HAP-1 (cell line): Measurements from ENCODE around the gene LITAFD.
"Not testable (repeated sequence)": the region's sequence is repeated elsewhere in the genome, so short reads cannot be mapped to it uniquely, and the experiment has no call there.

Source experiments
- DNase-seq, 2 experiments: peaks; one replicate each; pipeline ENCODE4 v3.0.0-alpha.2; 2016 to 2020; ENCODE audit warnings: low spot score in 2 of 2
- H3K27me3 ChIP-seq: fragments of 250-450 bp; sonication (Bioruptor Pico); 2 replicates; pipeline ENCODE4 v1.5.1; 2020; ENCODE audit warnings: low read depth, mild to moderate bottlenecking, moderate library complexity
- H3K36me3 ChIP-seq: fragments of 250-450 bp; sonication (Bioruptor Pico); replicated peaks from 2 replicates; pipeline ENCODE4 v1.5.1; 2020; ENCODE audit warnings: mild to moderate bottlenecking
- H3K4me1 ChIP-seq: fragments of 250-450 bp; sonication (Bioruptor Pico); 2 replicates; pipeline ENCODE4 v1.5.1; 2020; ENCODE audit warnings: mild to moderate bottlenecking
- H3K4me3 ChIP-seq: fragments of 250-450 bp; sonication (Bioruptor Pico); 2 replicates; pipeline ENCODE4 v1.5.1; 2020; ENCODE audit warnings: mild to moderate bottlenecking, moderate library complexity
- H3K9me3 ChIP-seq: fragments of 250-450 bp; sonication (Bioruptor Pico); 2 replicates; pipeline ENCODE4 v1.5.1; 2020; ENCODE audit warnings: mild to moderate bottlenecking, moderate library complexity
- in situ Hi-C: fragments of 300-500 bp; cut with MboI; formaldehyde crosslinking; loops from 3 replicates; pipeline ENCODE4 v1.14.3; 2020; ENCODE audit warnings: low sequenced_read_pairs, inconsistent platforms, mixed read lengths

Gene LITAFD

DNA sequence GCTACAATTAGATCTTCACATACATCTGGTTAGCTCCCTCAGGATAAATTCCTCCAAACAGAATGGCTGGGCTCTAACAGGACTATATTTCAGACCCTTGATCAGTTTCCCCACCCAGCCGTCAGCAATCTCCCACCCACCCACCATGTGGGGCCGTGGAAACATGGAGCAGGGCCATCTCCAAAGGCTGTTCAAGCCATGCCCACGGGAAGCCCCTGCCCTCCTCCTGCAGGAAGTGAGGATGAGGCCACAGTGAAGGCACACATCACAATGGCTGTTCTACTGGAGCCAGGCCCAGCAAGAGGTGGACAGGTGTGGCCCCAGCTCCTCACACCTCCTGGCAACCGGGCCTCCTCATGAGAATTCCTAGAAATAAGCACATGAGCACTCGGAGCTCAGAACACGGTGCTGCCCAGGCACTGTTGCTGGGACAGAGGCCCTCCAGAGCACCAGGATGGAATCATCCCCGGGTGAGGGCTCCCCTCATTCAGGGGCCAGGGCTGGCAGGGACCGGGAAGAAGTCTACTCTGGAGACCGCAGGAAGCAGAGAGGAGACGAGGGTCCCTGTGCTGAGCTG, at the start of gene LITAFD:
LITAFD (plus strand) TSS at position 311 of the 577 bp plus-strand sequence. CDS start 2,005 bp downstream, outside the sequence.
- Histone ChIP-seq H3K36me3 (no peaks in the 10 kb centered on the region; the same call in 1 of the 2 replicates), H3K9me3 (no peaks in the 10 kb centered on the region), H3K4me3 (no peak within 1 kb of the TSS), H3K27me3 (no peaks in the 10 kb centered on the region), H3K4me1 (no peaks in the 10 kb centered on the region)
- DNase-seq: no peak
- in situ Hi-C loops: loop anchor here (5.0 kb wide), 1 partner anchor 315 kb away; no protein-coding TSS in a partner anchor

DNA sequence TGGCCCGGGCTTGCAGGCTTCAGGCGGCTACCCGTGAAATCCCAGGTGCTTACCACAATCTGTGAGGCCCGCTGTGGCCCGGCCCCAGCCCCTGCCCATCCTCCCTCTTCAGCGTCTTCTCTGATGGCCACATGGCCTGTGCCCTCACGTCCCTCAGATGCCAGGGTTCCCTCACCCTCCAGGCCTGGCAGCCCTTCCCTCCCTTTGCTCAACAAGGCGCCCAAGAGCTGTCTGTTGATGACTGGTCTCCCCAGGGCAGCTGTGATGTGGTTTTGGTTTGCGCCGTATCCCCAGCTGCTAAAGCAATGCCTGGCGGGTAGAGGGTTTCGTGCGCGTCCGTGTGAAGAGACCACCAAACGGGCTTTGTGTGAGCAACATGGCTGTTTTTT, 49.4 kb upstream of the LITAFD start:
- Histone ChIP-seq H3K36me3 (peaks cover 33% of the 10 kb centered on the region), H3K4me1 (peaks cover 14% of the 10 kb centered on the region), H3K9me3 (no peaks in the 10 kb centered on the region), H3K27me3 (no peaks in the 10 kb centered on the region), H3K4me3 (no peak overlapping the region)
- in situ Hi-C loops: no loop called here
- no peak for DNase-seq

DNA sequence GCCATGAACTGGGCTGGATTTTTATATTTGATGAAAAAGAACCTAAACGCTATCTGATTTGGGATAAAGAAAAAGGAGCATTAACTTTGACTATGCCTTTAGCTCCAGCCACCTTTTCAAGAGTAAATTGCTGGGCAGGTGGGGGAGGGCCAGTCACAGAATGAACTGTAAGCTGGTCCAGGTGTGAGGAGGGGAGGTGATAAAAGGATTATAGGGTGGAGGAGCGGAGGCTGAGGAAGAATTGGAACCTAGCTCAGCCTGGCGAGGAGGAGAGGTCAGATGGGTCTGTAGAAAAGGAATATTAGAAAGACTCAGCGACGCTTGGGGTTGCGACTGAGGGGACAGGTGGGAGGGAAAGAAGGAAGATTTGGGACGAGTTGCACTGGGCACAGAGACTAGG, 45.4 kb upstream of the LITAFD start:
- DNase-seq, H3K9me3 ChIP-seq, H3K27me3 ChIP-seq, H3K4me3 ChIP-seq, in situ Hi-C loops, H3K4me1 ChIP-seq, H3K36me3 ChIP-seq: not testable (repeated sequence)

DNA sequence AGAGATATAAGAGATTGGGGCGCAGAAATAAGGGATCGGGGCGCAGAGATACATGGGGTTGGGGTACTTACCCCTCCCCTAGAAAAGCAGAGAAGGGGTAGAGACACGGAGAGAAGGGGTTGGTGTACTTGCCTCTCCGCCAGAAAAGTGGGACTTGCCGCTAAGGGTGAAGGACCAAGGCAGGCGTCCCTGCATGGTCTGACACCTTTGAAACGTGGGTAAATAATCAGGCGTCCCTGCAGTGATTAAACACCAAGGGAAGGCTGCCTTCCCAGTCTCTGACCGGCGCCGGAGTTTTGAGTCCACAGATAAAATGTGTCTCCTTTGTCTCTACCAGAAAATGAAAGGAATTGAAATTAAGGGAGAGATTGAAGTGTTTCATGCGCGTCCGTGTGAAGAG, 44.6 kb upstream of the LITAFD start:
- in situ Hi-C loops, H3K27me3 ChIP-seq, H3K36me3 ChIP-seq, H3K9me3 ChIP-seq, DNase-seq, H3K4me1 ChIP-seq, H3K4me3 ChIP-seq: not testable (repeated sequence)

DNA sequence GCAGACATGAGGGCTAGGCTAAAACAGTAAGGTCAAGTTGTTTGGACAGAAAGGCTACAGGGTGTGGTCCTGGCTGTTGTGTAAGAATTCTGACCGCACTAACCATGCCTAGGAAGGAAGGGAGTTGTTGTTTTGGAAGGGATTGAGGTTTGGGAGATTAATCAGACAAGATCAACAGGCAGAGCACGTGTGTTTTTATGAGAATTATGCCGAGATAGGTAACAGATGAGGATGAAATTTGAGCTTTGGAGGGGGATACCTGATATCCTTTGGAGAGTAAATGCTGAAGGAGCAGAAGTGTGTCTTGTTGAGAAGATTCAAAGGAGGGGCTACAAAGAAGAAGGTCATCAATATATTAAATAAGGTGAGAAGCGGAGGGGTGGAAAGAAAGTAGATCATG, 40.1 kb upstream of the LITAFD start:
- in situ Hi-C loops, DNase-seq: not testable (repeated sequence)

DNA sequence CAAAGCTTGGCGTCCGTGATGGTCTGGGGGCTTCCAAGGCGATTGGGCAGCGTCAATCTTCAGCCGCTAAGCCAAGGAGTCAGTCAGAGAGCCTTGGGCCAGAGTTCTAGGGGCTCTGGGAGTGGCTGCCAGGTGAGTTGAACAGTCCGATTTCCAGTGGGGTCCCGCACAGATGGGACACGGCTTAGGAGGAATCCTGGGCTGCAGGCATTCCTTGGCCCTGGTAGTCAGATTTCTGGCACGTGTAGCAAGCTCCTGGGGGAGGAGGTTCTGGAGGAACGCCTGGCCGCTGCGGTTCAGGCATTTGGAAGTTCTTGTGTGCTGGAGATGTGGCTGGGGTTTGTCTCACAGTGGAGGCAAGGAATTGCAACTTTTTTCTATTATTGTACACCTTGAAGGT, 38.9 kb upstream of the LITAFD start:
- H3K36me3 ChIP-seq: peaks cover 14% of the 10 kb centered on the region
- DNase-seq, H3K4me3 ChIP-seq, H3K27me3 ChIP-seq, in situ Hi-C loops, H3K4me1 ChIP-seq, H3K9me3 ChIP-seq: not testable (repeated sequence)

More for the DNA sequence above, 40.1 kb upstream of the LITAFD start:
- not testable (repeated sequence) for H3K27me3 ChIP-seq, H3K4me1 ChIP-seq, H3K4me3 ChIP-seq, H3K9me3 ChIP-seq
- peaks cover 12% of the 10 kb centered on the region; the same call in 1 of the 2 replicates for H3K36me3 ChIP-seq

DNA sequence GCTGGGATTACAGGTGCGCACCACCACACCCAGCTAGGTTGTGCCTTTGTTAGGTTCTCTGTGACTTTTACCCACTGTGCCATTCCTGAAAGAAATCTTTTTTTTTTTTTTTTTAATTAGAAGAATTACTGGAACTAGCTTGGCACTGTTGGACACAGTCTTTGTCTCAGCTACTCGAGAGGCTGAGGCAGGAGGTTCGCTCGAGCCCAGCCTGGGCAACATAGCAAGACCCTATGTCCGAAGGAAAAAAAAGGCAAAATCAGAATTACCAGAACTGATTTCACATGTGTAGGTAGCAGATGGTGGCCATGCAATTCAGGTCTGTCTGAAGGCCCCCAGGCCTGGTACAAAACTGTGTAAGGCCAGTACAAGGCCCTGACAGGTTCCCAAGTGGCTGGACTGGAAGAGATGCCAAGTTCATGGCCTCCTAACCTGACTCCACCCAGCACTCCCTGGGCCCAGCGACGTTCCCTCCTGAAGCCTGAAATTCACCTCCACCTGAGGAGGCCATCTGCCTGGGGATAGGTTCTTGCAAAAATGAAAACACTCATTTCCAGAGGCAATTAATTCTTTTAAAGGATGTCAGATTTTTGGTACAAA, 36.4 kb upstream of the LITAFD start:
- in situ Hi-C loops: no loop called here

DNA sequence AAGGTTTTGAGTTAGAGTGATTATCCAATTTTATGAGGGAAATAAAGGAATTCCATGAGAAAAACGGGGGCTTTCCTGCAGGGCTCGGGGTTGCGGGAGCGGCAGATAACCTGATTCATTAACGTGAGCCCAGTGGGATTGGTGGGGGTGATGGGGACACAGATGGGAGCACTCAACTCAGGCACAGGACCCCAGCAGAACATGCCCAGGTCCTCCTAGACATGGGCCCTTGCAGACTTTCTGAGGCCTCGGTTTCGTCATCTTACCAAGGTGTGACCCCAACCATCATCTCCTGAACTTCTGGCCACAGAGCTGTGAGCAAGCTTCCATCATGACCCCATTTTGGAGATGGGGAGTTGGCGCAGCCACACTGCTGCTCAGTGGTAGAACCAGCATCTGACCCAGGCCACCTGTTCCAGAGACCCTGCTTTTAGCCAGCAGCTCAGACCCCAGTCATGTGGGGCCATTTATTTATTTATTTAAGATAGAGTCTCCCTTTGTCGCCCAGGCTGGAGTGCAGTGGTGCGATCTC, 35.7 kb upstream of the LITAFD start:
- DNase-seq: no peak
- in situ Hi-C loops: no loop called here
- Histone ChIP-seq H3K4me3 (no peak overlapping the region), H3K27me3 (no peaks in the 10 kb centered on the region), H3K36me3 (peaks cover 46% of the 10 kb centered on the region), H3K9me3 (no peaks in the 10 kb centered on the region), H3K4me1 (no peaks in the 10 kb centered on the region)

More for the DNA sequence above, 36.4 kb upstream of the LITAFD start:
- Histone ChIP-seq H3K4me1 (no peaks in the 10 kb centered on the region), H3K4me3 (no peak overlapping the region), H3K36me3 (peaks cover 39% of the 10 kb centered on the region), H3K27me3 (no peaks in the 10 kb centered on the region), H3K9me3 (no peaks in the 10 kb centered on the region)
- DNase-seq: no peak

DNA sequence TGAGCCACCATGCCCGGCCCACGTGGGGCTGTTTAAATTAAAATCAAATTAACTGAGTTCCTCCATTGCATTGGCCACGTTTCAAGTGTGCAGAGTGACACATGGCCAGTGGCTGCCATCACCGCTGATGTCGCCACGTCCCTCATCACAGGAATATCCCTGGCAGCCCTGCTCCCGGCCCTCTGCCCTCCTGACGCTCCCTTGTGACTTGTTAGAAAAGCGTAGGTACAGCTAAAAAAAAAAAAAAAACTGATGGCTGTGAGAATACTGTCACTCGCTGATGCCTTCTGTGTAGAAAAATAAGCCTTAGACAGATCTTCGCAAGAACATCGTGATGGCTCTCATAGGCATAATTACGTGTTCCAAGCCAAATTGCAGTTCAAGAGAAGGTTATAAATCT, 35.0 kb upstream of the LITAFD start:
- DNase-seq: no peak
- peaks cover 50% of the 10 kb centered on the region for H3K36me3 ChIP-seq
- no peaks in the 10 kb centered on the region for H3K4me1 ChIP-seq
- H3K27me3 ChIP-seq: no peaks in the 10 kb centered on the region
- in situ Hi-C loops: no loop called here
- no peak overlapping the region for H3K4me3 ChIP-seq
- H3K9me3 ChIP-seq: no peaks in the 10 kb centered on the region

DNA sequence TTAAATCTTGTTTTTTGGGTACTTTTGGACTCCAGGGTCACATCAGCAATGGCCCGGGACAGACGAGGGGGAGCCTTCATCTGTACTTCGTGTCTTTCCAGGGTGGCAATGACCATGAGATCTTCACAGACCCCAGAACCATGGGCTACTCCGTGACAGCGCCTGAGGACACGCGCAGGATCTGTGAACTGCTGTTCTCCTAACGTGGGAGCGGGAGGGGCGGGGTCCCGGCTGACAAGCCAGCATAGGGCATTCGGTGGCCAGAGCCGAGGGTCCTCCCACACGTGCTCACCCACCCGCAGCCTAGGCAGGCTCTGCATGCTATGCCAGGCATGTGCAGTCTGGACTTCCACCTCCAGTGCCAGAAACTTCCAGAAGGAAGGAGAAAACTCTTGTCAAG, 34.5 kb upstream of the LITAFD start:
- in situ Hi-C loops: no loop called here
- H3K27me3 ChIP-seq: no peaks in the 10 kb centered on the region
- DNase-seq: no peak
- peaks cover 55% of the 10 kb centered on the region for H3K36me3 ChIP-seq
- no peak overlapping the region for H3K4me3 ChIP-seq
- no peaks in the 10 kb centered on the region for H3K9me3 ChIP-seq
- no peaks in the 10 kb centered on the region for H3K4me1 ChIP-seq

DNA sequence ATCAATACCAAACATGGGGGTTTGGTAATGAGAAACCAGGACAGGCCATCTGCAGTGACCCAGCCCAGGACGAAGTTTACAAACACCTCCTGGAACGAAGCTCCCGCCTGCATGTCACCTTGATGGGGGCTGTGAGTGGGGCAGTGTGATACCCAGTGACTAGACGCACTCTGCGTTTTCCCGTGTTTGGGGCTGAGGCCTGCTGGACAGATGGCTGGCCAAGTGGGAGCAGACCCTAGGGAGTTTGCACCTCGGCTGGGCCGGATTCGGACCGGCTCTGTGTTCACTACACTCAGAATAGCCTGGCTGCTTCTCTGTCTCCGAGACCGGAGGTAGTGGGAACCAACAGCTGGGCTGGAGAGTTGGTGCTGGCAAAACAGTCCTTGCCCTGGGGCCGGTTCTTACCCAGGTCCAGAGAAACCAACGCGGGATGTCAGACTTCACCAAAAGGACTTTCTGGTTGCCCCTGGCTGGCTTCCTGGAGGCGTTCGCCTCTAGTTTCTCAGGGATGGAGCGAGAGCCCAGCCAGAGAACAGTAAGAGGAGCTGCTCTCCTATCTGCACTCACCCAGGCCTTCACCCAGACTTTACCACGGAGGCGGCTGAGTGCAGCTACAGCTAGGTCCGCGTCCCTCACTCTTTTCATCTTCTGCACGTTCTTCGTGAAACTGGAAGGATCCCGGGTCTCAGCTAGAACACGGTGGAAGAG, 33.8 kb upstream of the LITAFD start:
- in situ Hi-C loops: no loop called here
- no peak for DNase-seq
- Histone ChIP-seq H3K27me3 (no peaks in the 10 kb centered on the region), H3K9me3 (no peaks in the 10 kb centered on the region), H3K4me3 (no peak overlapping the region), H3K36me3 (peaks cover 62% of the 10 kb centered on the region), H3K4me1 (no peaks in the 10 kb centered on the region)

DNA sequence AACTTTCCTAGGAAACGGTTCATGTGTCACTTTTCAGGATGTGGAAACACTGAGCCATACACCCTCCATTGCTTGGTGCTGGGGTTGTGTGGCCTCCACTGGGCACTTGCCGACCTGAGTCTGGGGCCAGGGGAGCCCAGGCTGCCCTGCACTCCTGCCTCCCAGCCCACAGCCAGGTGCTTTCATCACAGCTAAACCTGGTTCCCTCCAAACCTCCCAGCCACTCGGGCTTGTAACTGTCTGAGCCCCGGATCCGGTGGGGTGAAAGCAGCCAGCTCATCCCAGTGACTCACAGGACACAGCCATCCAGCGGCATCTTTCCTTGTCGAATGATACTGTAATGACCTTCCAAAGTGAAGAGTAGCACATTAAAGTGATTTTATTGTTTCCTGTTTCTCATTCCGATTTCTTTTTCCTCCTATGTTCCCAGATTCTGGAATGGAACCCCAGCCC, 33.2 kb upstream of the LITAFD start:
- no peaks in the 10 kb centered on the region for H3K9me3 ChIP-seq
- H3K4me1 ChIP-seq: no peaks in the 10 kb centered on the region
- no peak for DNase-seq
- H3K27me3 ChIP-seq: no peaks in the 10 kb centered on the region
- in situ Hi-C loops: no loop called here
- no peak overlapping the region for H3K4me3 ChIP-seq
- peaks cover 67% of the 10 kb centered on the region for H3K36me3 ChIP-seq

DNA sequence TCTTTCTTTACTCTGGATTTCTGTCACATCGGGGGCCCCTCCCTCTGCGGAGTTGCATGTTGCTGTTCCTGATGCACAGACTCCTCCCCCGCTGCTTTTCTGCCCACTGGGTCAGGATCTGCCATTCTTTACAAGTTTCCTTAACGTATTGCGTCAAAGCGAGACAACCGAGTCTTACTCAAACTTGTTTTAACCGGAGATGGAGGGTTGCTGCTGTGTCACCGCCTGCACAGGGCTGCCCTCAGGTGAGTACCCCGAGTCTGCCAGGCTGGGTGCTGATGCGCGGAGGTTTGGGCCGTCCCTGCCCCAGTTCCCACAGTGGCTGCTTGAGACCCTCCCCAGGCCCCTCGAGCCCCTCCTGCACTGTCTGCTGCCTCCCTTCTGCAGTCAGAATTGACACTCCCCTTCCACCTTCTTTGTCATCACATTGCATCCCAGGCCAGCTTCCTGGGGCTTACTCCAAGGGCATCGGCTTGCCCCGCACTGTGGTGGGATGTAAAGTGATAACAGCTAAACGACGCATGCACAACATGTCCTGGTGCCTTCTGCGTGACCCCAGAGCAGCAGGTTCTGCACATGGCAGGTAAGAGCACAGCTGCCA, 32.6 kb upstream of the LITAFD start:
- no peaks in the 10 kb centered on the region for H3K27me3 ChIP-seq
- no peaks in the 10 kb centered on the region for H3K4me1 ChIP-seq
- no peak overlapping the region for H3K4me3 ChIP-seq
- in situ Hi-C loops: no loop called here
- no peaks in the 10 kb centered on the region for H3K9me3 ChIP-seq
- no peak for DNase-seq
- peaks cover 71% of the 10 kb centered on the region for H3K36me3 ChIP-seq
